GM12872 (cell line): ENCODE results near the gene POU3F1.

Source experiments
- TF ChIP-seq, protein P1 (sequence below): IDR thresholded peaks from 3 replicates; pipeline ENCODE4 v1.5.1; 2011; ENCODE audit warnings: low read depth, mild to moderate bottlenecking, low read length, moderate library complexity; ENCODE audit not compliant: insufficient read depth

The POU3F1 gene

DNA sequence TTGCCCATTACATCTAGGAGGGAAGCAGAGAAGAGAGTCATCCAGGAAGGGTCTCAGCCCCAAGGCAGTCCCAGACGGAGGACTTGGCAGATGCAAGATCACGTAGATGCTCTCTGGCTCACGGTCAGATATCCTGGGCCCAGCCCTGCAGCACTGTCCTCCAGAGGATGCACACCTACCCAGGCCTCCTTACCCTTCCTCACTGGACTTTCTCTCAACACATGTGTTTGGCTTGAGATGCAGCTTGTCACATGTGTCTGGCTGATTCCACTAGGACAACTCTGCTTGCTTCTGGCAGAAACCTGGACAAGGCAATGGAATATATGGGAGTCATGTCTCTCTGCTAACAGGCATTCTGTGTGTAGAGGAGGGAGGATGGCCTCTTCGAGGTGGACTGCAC is 32.4 kb upstream of the POU3F1 start:
- TF ChIP-seq, protein P1, sequence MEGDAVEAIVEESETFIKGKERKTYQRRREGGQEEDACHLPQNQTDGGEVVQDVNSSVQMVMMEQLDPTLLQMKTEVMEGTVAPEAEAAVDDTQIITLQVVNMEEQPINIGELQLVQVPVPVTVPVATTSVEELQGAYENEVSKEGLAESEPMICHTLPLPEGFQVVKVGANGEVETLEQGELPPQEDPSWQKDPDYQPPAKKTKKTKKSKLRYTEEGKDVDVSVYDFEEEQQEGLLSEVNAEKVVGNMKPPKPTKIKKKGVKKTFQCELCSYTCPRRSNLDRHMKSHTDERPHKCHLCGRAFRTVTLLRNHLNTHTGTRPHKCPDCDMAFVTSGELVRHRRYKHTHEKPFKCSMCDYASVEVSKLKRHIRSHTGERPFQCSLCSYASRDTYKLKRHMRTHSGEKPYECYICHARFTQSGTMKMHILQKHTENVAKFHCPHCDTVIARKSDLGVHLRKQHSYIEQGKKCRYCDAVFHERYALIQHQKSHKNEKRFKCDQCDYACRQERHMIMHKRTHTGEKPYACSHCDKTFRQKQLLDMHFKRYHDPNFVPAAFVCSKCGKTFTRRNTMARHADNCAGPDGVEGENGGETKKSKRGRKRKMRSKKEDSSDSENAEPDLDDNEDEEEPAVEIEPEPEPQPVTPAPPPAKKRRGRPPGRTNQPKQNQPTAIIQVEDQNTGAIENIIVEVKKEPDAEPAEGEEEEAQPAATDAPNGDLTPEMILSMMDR, result no peak

DNA sequence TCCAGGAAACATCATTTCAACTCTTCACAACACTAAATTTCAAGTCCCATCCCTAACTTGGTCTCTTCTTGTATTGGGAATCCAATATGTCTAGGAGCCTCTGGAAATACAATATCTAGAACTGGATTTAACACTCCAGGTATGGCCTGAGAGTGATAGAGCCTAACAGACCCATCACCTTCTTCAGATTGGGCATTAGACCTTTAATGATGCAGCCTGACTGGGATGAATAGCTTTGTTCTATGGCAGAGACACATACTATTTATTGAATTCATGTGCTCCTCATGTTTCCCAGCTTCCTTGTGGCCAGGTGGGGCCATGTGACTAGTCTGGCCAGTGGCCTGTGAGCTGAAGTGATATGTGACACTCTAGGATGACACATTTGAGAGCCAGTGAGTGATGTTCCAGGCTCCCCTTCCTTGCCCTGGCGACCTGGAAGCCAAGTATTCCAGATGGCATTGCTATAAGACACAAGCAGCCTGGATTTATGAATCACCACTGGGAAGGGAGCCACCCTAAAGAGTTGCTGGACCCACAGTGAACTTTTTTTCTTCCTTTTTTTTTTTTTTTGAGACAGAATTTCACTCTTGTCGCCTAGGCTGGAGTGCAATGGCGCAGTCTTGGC is 31.0 kb upstream of the POU3F1 start:
- TF ChIP-seq, protein P1, result no peak

DNA sequence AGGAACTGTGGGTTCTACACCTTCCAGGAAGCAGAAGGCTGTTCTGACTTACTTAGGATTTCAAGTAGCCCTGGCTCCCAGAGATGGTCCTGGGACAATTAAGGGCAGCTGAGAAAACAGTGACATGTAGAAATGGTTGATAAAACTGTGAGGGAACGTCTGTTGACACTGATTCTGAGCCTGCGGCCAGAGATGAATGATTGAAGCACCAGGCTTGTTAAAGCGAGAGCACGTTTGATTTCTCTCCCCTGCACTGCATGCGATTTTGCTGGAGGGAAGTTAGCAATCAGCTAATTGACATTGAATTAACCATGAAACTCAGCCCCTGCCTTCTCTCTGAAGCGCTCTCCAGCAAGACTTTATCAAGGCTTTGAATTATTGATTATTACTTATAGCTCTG is 29.9 kb upstream of the POU3F1 start:
- TF ChIP-seq, protein P1, result no peak

DNA sequence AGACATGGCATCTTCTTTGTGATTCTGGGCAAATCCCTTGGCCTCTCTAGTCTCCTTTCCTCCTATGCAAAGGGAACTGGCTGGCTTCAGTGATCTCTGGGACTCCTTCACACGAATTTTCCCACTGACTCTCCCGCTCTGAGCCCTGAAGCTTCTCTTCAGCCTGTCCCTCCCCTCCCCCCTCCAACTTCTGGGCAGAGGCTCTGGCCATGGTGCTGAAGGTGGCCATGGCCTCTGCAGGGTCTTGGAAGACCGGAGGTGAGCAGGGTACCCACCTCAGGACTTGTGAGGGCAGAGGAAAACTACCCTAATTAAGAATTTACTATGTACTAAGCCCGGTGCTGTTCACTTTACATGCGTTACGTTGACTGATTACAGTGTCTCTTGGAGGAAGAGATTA is 29.4 kb upstream of the POU3F1 start:
- TF ChIP-seq, protein P1, result no peak

DNA sequence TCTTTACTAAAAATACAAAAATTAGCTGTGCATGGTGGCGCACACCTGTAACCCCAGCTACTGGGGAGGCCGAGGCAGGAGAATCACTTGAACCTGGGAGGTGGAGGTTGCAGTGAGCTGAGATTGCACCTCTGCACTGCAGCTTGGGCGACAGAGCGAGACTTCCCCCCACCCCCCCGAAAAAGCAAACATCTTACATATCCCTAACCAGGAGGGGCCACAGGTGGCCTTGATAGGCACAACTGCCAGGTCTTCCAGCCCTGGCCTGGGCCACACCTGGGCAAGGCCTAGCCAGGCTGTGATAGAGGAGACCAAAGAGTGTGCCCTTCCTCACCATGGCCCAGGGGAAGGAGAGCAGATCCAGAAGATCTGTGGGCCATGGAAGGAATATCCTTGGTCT is 28.6 kb upstream of the POU3F1 start:
- TF ChIP-seq, protein P1, result no peak

DNA sequence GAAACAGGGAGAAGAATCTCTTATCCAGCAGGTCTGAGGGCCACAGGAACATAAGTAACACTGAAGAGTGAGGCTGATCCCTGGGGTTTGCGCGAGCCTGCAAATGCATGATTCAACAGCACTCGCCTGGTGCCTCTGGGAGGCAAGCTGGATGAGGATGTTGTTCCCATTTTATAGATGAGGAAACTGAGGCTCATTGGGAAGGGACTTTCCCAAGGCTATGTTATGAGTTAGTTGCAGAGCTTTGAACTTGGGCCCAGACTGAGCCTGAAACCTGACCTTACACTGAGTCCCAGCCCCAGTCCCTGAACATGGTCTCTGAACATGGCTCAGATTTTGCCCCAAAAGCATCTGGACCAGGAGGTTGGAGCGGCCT is 27.7 kb upstream of the POU3F1 start:
- TF ChIP-seq, protein P1, result no peak

DNA sequence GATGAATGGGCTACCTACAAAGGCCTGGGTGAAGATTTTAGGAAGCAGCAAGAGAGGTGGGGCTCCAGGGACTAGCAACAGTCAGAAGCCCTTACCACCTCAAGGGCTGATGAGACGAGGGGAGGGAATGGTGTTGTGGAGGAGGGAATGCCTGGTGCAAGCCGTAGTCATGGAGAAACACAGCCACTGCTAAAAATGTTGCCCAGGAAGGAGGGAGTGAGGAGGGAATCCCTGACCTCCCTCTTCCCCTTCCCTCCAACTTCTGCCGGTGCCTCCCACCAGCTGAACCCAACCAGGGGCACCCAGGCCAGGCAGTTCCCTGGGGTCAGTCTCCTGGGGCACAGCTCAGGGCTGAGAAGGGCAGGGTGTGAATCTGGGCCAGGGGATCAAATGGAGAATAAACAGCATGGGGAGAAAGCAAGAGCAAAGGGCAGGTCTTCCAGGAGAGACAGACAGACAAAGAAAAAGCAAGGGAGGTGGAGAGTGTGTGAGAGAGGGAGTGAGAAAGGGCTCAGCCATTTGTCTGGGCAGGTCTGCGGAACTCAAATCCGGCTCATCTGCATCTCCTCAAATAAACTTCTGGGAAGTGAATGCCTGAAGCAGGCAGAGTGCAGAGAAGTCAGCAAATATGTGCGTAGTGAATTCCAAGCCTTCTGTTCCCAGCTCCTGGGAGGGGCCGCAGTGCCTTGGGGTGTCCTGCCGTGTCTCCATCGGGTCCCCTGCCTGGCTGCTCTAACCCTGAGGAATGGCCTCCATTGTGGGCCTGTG is 27.1 kb upstream of the POU3F1 start:
- TF ChIP-seq, protein P1, result no peak
